Measurements from ENCODE around the gene CD101.
A peak's percentile ranks its signal among the peaks of the same experiment; 100 is the strongest.

The CD101 gene

DNA sequence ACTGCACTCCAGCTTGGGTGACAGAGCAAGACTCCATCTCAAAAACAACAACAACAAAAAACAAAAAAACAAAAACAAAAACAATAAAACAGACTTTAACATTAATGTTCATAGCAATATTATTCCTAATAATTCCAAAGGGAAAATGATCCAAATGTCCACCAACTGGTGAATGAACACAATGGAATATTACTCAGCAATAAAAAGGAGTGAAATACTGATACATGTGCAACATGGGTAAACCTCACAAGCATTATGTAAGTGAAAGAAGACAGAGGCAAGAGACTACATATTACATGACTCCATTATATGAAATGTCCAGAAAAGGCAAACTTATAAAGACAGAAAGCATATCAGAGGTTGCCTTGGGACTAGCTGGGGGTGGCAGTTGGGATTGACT, 52.5 kb downstream of the CD101 start:
- DNase-seq: no peak

DNA sequence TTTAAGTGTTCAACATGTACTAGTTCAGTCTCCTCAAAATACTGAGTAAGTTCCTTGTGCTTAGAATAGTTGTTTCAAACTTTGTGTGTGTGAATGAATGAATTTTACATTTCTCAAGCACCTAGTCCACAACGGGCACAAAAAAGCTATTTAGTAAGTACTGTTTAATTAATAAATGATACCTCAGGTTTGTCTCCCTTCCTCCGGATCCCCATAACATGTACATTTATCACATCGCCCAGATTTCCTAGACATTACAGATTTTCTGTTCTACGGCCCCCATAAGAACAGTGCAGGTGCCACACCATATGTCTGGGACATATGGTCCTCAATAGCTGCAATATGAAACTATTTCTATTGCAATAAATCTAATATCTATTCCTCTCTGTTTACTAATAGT, 57.2 kb downstream of the CD101 start:
- DNase-seq: no peak

DNA sequence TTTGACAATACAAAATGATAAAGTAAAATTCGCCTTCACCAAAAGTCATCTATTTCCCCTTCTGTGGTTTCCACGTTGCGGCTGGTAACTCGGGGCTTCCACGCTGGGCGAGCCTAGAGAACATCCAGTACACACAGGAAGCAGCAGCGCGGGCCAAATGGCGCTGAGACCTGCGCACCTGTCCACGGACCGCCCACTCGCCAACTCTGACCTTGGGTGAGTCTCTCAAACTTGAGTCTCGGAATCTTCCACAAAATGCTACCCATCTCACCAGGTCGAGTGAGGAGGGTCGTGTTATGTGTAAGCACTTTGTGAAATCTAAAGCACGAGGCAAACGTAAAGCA, 57.7 kb downstream of the CD101 start:
- peak; percentile 53 for DNase-seq

DNA sequence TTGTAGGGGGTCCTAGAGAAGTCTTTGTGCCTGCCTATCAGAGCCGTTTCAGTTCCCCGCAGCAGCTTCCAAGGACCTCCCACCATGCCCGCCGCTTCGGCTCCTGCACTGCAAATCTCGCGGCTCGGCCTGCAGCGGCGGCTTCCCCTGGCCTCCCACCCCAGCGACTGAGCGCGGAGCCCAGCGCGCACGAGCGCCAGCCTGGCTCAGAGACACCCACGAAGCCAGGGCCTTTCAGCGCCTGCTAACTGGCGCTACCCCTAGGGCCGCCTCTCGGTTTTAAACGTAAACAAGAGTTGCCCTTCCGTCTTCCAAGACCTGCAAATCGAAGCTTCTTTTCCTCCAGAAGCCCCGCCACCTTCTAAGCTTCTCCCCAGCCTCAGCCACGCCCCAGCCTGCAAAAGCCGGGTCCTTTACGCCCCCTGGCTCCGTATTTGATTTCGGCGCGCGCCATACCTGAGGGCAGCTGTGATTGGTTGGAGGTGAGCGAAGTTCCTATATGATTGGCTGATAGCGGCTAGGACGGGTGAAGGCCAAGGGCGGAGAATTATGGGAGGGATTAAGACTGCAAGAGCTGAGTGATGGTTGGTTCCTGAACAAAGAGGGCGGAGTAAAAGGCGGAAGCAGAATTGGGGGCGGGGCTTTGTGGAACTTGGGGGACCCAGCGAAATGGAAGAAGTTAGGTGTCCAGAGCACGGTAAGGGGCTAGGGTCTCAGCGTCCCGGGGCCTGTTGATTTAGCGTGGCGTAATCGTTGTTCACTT, 58.3 kb downstream of the CD101 start, which contains the start of gene TTF2:
Gene TTF2 (plus strand): TSS at position 649 of the 763 bp plus-strand sequence. CDS start 21 bp downstream, at position 670.
- DNase-seq: peak; percentile 95

DNA sequence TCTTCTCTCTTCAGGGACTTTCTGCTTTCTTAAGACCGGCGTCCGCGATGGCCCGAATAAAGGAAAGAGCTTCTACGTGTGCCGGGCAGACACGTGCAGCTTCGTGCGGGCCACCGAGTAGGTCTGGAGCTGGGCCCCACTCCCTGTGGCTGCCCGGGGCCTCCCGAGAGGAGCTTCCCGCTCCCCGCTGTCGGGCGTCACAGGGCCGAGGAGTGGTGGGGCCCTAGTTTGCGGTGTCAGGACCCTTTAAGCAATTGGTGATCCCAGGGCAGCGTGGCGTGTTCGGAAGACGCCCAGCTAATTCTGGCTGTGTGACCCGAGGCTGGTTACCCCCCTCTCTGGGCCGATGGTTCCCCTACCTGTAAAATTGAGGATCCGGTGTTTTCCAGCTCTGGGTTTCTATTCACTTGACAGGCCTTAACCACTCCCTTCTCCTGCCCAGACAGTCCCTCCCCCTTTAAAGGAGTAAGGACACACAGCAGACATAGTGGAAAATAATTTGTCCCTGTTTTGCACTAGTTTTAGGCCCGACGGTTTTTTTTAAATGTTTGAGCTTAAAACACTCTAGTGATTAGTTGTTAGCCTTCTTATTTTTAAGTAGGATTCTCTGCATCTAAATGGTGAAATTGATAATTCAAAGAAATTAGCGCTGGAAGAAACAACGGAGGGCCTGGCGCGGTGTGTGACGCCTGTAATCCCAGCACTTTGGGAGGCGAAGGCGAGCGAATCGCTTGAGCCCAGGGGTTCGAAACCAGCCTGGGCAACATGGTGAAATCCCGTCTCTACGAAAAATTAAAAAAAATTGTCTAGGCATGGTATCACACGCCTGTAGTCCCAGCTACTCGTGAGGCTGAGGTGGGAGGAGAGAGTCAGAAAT, 59.1 kb downstream of the CD101 start:
- DNase-seq: no peak

GRCh38 chr1:117061986-117062415, 60.4 kb downstream of the CD101 start:
- DNase-seq: no peak

DNA sequence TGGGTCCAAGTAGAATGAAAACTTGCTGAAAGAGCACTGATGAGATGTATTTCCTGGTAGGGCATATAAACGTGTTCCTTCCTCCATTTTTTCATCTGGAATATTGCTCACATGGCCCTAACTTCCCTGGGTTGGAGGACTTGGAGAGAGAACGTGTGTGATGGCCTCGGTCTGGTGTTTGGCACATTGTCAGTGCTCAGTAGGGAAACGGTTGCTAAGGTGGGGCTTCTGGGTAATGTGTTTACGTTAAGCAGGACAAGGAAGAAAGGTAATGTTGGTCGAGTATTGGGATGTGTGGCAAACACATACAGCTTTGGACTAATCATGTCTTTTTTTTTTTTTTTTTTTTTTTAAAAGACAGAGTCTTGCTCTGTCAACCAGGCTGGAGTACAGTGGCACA, 64.8 kb downstream of the CD101 start:
- DNase-seq: no peak

DNA sequence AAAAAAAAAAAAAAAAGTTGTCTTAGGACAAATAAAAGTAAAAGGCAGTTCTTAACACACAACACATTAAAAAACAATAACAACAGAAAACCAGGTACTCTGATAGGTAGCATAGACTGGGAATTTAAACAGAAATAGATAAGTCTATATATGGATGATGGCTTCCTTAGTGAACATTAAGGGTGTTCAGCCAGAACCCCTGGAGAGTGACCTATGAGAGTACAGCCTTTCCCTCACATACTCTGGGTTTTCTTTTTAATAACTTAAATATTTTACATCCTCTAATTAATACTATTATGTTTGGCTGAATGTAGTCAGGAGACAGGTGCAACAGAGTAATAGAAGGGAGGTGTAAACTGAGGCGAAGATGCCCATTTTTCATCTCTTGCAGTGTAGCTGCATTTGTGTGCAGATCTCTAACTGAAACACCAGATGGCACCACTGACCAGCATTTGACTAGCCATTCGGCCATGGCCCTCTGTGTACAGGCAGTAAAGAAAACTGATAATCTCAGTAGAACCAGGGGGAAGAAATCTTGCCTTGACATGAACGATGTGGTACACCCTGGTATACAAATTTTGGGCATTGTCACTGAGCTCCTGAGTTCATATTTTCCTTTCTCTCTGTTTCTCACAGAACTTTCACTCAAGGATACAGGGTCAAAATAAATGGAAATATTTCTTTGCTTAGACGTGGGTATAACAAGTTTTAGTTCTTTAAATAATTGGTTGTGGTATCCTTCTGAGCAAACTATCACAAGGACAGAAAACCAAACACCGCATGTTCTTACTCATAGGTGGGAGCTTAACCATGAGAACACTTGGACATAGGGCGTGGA, 66.2 kb downstream of the CD101 start:
- DNase-seq: no peak

DNA sequence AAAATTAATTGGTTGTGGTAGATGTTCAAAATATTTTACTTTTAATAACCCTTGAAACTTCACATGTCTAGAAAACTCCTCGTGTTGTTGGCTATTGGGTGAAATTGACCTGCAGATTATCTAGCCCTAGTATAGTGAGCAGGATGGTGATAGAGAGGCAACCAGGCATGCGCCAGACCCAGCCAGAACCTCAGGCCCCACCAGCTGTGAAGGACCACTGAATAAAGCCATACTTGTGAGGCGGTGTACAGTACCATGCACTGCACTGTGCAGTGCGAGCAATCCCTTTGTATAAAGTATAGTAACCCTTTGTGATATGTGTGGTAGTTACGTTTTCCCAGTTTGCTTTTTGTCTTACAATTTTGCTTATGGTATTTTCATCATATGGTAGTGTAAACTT, 67.0 kb downstream of the CD101 start:
- DNase-seq: no peak

- DNase-seq: no peak
These were observed 67.8 kb downstream of the CD101 start for GRCh38 chr1:117069220-117069844.

- no peak for DNase-seq
These were observed 68.6 kb downstream of the CD101 start for GRCh38 chr1:117070124-117070523.

DNA sequence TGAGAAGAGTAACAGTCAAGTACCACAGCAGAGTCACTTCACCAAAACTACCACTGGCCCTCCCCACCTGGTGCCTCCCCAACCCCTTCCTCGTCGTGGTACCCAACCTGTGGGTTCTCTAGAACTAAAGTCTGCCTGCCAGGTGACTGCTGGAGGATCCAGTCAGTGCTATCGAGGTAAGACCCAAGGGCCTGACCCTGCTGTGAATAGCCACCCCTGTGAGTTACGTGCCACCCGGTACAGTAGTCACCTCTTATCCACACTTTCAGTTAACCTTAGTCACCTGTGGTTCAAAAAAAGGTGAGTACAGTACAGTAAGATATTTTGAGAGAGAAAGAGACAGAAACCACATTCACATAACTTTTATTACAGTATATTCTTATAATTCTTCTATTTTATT, 75.1 kb downstream of the CD101 start:
- no peak for DNase-seq

DNA sequence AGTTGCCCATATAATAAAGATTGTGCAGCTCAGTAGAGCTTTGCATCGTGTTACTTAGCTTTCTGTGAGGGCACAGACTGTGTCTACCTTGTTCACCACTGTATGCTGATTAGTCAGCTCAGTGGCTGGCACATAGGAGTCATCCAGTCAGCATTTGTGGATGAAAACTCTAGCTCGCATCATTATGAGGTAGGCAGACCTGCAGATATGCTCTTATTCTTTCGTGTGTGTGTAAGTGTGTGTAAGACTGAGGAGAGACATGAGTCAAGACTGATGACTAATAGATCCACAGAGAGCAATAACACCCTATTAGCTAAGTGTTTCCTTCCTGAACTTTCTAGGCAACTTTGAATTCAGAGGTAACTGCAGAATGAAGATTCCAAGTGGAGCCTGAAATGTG, 75.7 kb downstream of the CD101 start:
- DNase-seq: no peak

- DNase-seq: no peak
These were observed 78.2 kb downstream of the CD101 start for GRCh38 chr1:117079737-117080136.

- DNase-seq: no peak
These were observed 82.7 kb downstream of the CD101 start for GRCh38 chr1:117084231-117084630.

Measured in effector CD8-positive, alpha-beta T cell (primary cell).